Measurements from ENCODE around the gene PON3.

DNA sequence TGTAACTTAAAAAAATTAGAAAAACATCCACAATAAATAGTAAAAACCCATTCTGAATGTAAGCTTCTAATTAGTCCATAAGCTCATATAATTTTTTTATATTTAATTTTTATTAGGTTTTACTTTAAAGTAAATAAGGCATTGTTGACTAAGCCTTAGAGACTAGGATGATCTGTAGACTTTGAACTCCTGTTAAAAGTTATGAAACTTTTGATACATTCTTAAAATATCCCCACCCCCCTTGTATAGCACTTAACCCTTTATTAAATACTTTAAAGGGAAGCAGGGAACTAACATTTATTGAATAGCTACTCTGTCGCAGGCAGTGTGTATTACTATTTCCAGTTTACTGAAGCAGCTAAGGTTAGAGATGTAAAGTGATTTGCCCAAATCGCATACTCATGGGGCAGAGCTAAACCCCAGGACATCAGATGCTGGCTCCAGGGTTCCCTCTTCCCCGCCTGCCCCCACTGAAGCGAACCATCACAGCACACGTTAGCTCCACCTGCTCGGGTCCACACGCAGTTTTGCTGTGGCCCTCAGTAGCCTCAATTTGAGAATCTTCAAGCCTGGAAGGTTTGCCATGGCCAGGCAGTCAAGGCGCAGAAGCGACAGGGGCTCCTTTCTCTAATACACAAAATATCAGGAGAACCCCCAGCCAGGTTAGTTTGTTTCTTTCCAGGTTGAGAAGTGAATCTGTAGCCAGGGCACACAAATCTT is 72.6 kb downstream of the PON3 start:
- TF ChIP-seq CTCF (IDR thresholded peaks at IDR 0.05) (no peak), POLR2A (IDR thresholded peaks at IDR 0.05) (no peak)
